EL (cell line): Measurements from ENCODE around the gene MPPED1.

Experiments
- DNase-seq: peaks from one replicate; pipeline ENCODE4 v3.0.0-alpha.2; 2016

The MPPED1 gene

GRCh38 chr22:43449831-43450225 is 38.0 kb downstream of the MPPED1 start:
- no peak for DNase-seq

GRCh38 chr22:43451371-43452050 is 39.7 kb downstream of the MPPED1 start:
- DNase-seq: no peak

- DNase-seq: no peak
Measured at GRCh38 chr22:43455846-43456245, 44.0 kb downstream of the MPPED1 start.

GRCh38 chr22:43457002-43457401 is 45.2 kb downstream of the MPPED1 start:
- DNase-seq: no peak

- DNase-seq: no peak
Measured at GRCh38 chr22:43462701-43463100, 50.9 kb downstream of the MPPED1 start.

- DNase-seq: no peak
Measured at GRCh38 chr22:43464809-43465208, 53.0 kb downstream of the MPPED1 start.

GRCh38 chr22:43465291-43466015 is 53.6 kb downstream of the MPPED1 start:
- no peak for DNase-seq

- DNase-seq: no peak
Measured at GRCh38 chr22:43466710-43467109, 54.9 kb downstream of the MPPED1 start.

GRCh38 chr22:43467216-43467940 is 55.6 kb downstream of the MPPED1 start:
- DNase-seq: no peak

GRCh38 chr22:43470253-43470652 is 58.4 kb downstream of the MPPED1 start:
- no peak for DNase-seq

- DNase-seq: no peak
Measured at GRCh38 chr22:43470941-43471585, 59.2 kb downstream of the MPPED1 start.

- DNase-seq: no peak
Measured at GRCh38 chr22:43471606-43472135, 59.9 kb downstream of the MPPED1 start.

- DNase-seq: no peak
Measured at GRCh38 chr22:43473031-43473430, 61.2 kb downstream of the MPPED1 start.

GRCh38 chr22:43473441-43473840 is 61.6 kb downstream of the MPPED1 start:
- DNase-seq: no peak

GRCh38 chr22:43474161-43475101 is 62.6 kb downstream of the MPPED1 start:
- DNase-seq: no peak

- DNase-seq: no peak
Measured at GRCh38 chr22:43475549-43476076, 63.8 kb downstream of the MPPED1 start.

- no peak for DNase-seq
Measured at GRCh38 chr22:43476341-43476740, 64.5 kb downstream of the MPPED1 start.

GRCh38 chr22:43476751-43477725 is 65.2 kb downstream of the MPPED1 start:
- DNase-seq: no peak

- no peak for DNase-seq
Measured at GRCh38 chr22:43477966-43478365, 66.2 kb downstream of the MPPED1 start.

- DNase-seq: no peak
Measured at GRCh38 chr22:43478621-43479300, 66.9 kb downstream of the MPPED1 start.
